Measurements from ENCODE around the gene KRT38. TPM values are rescaled to one million over a fixed set of nuclear protein-coding genes. Genes with fewer than 3 reads are reported as not detected.

The KRT38 gene
- total RNA-seq, 1 donor from 2014 or later: not detected

DNA sequence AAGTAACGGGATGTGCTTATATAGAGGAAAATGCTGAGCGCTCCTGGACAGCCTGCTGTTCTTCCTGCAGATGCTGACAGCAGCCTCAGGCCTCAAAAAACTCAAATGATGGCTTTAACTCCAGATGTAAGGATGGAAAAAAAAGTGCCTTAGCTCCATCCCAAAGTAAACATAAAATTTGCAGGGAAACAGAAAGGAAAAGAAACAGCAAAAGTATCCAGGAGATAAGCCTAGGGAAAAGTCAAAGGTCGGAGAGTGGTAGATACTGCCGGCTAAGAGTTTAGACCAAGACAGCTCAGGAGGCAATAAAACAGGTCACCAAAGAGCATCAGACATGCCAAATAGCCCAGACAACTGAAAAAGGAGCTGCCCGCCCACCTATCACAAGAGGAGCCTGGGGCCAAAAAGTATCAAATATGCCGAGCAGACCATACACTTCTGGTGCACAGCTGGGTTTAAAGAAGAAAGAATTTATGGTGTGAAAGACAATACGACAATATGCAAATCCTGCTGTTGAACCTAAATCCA is 50.3 kb downstream of the KRT38 start:
- peaks cover 48% of the 10 kb centered on the region for H3K27me3 Mint-ChIP-seq
- DNase-seq: no peak
- H3K4me1 Mint-ChIP-seq: no peaks in the 10 kb centered on the region
- TF ChIP-seq, protein P1, sequence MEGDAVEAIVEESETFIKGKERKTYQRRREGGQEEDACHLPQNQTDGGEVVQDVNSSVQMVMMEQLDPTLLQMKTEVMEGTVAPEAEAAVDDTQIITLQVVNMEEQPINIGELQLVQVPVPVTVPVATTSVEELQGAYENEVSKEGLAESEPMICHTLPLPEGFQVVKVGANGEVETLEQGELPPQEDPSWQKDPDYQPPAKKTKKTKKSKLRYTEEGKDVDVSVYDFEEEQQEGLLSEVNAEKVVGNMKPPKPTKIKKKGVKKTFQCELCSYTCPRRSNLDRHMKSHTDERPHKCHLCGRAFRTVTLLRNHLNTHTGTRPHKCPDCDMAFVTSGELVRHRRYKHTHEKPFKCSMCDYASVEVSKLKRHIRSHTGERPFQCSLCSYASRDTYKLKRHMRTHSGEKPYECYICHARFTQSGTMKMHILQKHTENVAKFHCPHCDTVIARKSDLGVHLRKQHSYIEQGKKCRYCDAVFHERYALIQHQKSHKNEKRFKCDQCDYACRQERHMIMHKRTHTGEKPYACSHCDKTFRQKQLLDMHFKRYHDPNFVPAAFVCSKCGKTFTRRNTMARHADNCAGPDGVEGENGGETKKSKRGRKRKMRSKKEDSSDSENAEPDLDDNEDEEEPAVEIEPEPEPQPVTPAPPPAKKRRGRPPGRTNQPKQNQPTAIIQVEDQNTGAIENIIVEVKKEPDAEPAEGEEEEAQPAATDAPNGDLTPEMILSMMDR (IDR thresholded peaks at IDR 0.05): no peak
- ATAC-seq (ENCODE audit: low read depth): no peak
- POLR2A ChIA-PET: no interaction called here
- no peak overlapping the region for H3K4me3 Mint-ChIP-seq
- CTCF ChIA-PET: no interaction called here
- peaks cover 16% of the 10 kb centered on the region for H3K9me3 Mint-ChIP-seq
- intact Hi-C loops (cut with micrococcal nuclease): no loop called here
- no peaks in the 10 kb centered on the region for H3K36me3 Mint-ChIP-seq (ENCODE audit: low read depth)
- H3K27ac Mint-ChIP-seq: no peak overlapping the region

DNA sequence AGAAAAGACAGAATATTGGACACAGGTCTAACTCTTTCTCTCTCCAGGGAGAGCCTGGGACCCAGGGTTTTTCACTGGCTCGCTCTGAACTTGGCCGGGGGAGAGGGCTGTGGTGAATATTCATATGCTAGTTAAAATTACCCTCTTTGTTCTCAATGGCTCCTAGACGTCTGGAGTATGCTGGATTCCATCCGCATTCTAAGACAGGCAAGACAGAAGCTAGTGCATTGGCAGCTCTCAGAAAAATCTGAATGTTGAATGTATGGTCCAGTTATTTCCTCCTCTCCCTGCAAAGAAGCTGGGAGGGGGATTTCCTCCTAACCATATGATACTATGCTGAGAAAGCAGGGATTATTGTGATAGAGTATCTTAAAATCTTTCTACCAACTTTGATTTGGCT is 53.1 kb downstream of the KRT38 start:
- peaks cover 37% of the 10 kb centered on the region for H3K27me3 Mint-ChIP-seq
- ChIA-PET CTCF (no interaction called here), POLR2A (no interaction called here)
- ATAC-seq (ENCODE audit: low read depth) (no peak), DNase-seq (no peak)
- H3K9me3 Mint-ChIP-seq: peaks cover 19% of the 10 kb centered on the region
- no peaks in the 10 kb centered on the region for H3K4me1 Mint-ChIP-seq
- H3K36me3 Mint-ChIP-seq (ENCODE audit: low read depth): no peaks in the 10 kb centered on the region
- TF ChIP-seq, protein P1 (IDR thresholded peaks at IDR 0.05): no peak
- no peak overlapping the region for H3K4me3 Mint-ChIP-seq
- H3K27ac Mint-ChIP-seq: no peak overlapping the region
- intact Hi-C loops (cut with micrococcal nuclease): no loop called here

DNA sequence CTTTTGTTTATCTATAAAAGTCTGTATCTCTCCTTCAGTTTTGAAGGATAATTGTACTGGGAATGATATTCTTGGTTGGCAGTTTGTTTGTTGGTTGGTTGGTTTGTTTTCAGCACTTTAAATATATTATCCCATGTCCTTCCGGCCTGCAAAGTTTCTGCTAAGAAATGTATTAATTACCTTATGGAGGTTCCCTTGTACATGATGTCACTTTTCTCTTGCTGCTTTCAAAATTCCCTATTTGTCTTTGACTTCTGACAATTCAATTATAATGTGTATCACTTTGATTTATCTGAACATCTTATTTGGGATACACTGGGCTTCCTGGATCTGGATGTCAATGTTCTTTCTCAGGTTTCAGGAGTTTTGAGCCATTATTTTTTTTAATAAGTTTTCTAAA is 54.6 kb downstream of the KRT38 start:
- DNase-seq (no peak), ATAC-seq (ENCODE audit: low read depth) (no peak)
- Mint-ChIP-seq H3K27ac (no peak overlapping the region), H3K4me3 (no peak overlapping the region), H3K4me1 (no peaks in the 10 kb centered on the region), H3K27me3 (peaks cover 28% of the 10 kb centered on the region), H3K9me3 (peaks cover 19% of the 10 kb centered on the region), H3K36me3 (ENCODE audit: low read depth) (no peaks in the 10 kb centered on the region)
- intact Hi-C loops (cut with micrococcal nuclease): no loop called here
- TF ChIP-seq, protein P1 (IDR thresholded peaks at IDR 0.05): no peak
- POLR2A ChIA-PET: no interaction called here
- CTCF ChIA-PET: no interaction called here

Other genes with a start within 250 kb of the KRT38 start
- gene KRTAP9-2, start 214.3 kb downstream of the KRT38 start, total RNA-seq: not detected in 2 replicates
- not detected in 2 replicates for gene KRTAP9-3, start 208.5 kb downstream of the KRT38 start, total RNA-seq
- not detected in 2 replicates for gene KRTAP9-8, start 203.0 kb downstream of the KRT38 start, total RNA-seq
- gene KRTAP9-4, start 191.3 kb downstream of the KRT38 start, total RNA-seq: not detected in 2 replicates
- gene KRTAP9-9, start 185.6 kb downstream of the KRT38 start, total RNA-seq: not detected in 2 replicates
- not detected in 2 replicates for gene KRTAP9-6, start 175.6 kb downstream of the KRT38 start, total RNA-seq
- gene KRTAP9-7, start 165.3 kb downstream of the KRT38 start, total RNA-seq: not detected in 2 replicates
- not detected in 2 replicates for gene KRTAP29-1, start 138.1 kb downstream of the KRT38 start, total RNA-seq
- not detected in 2 replicates for gene KRTAP16-1, start 131.7 kb downstream of the KRT38 start, total RNA-seq
- gene KRTAP17-1, start 125.3 kb downstream of the KRT38 start, total RNA-seq: not detected in 2 replicates
- gene KRT33A, start 90.2 kb downstream of the KRT38 start, total RNA-seq: not detected in 2 replicates
- not detected in 2 replicates for gene KRT33B, start 71.2 kb downstream of the KRT38 start, total RNA-seq
- gene KRT34, start 58.7 kb downstream of the KRT38 start, total RNA-seq: not detected in 2 replicates
- gene KRT31, start 43.4 kb downstream of the KRT38 start, total RNA-seq: not detected in 2 replicates
- not detected in 2 replicates for gene KRT37, start 16.4 kb downstream of the KRT38 start, total RNA-seq
- gene KRT32, start 26.4 kb upstream of the KRT38 start, total RNA-seq: not detected in 2 replicates
- not detected in 2 replicates for gene KRT35, start 40.2 kb upstream of the KRT38 start, total RNA-seq
- not detected in 2 replicates for gene KRT36, start 48.9 kb upstream of the KRT38 start, total RNA-seq
- gene KRT13, start 64.6 kb upstream of the KRT38 start, total RNA-seq: not detected in 2 replicates
- not detected in 2 replicates for gene KRT15, start 77.9 kb upstream of the KRT38 start, total RNA-seq
- gene KRT19, start 87.3 kb upstream of the KRT38 start, total RNA-seq: not detected in 2 replicates
- gene KRT9, start 131.1 kb upstream of the KRT38 start, total RNA-seq: not detected in 2 replicates
- not detected in 2 replicates for gene KRT14, start 145.9 kb upstream of the KRT38 start, total RNA-seq
- not detected in 2 replicates for gene KRT16, start 171.8 kb upstream of the KRT38 start, total RNA-seq
- gene KRT17, start 183.6 kb upstream of the KRT38 start, total RNA-seq: not detected in 2 replicates
- 843 and 900 TPM in 2 replicates for gene EIF1, start 247.9 kb upstream of the KRT38 start, total RNA-seq